ENCODE data around the gene STXBP6.

STXBP6 gene

DNA sequence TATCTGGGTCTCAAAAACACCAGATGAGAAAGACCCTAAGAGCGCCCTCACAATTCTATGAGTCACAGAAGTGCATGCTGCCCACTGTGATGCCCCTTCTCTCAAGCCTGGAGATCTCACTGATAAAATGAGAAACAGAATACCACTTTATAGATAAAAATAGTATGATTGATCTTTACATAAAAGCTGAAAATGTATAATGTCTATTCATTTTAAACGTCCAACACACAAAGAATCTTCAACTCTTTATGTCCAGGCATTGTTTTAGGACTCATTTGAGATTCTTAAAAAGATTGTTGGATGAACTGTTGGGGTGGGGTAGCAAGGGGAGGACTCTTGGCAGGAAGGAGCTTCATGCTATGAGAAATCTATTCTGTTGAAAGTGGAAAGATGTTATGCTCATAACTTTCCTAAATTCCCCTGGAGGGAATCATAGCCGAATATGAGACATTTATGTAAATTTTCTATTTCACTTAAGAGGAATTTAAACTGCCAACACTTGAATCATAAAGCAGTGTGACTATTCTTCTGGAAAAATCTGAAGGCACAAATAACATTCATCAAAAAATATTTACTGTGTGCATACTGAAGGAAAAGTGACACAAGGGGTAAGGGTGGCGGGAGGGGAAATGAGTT, 174.6 kb downstream of the STXBP6 start:
- intact Hi-C loops (cut with DNase I), result no loop called here
- DNase-seq, result no peak

DNA sequence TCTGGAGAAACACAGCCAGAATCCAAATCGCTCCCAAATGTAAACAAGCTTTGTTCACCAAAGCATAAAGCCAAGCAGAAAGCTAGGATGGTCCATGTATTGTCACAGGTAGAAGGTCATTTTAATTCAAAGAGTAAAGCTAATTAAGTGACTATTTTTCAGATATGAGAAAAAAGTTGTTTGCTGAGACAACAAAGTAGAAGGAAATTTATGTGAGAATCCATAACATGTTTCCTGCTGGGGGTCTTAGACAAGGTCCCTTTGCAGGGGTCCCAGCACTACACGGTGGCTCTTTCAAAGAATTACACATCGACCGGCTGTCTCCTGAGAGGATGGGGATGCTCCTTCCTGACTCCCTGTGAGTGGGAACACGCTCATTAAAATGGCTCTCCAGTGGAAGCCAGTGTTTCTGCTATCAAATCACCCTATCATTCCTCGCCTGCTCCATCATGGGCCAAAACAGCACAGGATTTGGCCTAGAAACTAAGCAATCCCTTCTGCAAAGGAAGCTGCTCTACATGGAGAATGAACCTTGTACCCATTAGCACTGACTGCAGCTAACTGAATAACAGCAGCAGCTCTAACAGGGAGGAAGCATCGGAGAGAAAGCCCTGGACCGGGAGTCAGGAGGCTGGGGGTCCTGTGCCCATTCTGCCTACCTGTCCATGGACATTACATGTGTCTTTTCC, 175.3 kb downstream of the STXBP6 start:
- no peak for DNase-seq
- intact Hi-C loops (cut with DNase I), result no loop called here

DNA sequence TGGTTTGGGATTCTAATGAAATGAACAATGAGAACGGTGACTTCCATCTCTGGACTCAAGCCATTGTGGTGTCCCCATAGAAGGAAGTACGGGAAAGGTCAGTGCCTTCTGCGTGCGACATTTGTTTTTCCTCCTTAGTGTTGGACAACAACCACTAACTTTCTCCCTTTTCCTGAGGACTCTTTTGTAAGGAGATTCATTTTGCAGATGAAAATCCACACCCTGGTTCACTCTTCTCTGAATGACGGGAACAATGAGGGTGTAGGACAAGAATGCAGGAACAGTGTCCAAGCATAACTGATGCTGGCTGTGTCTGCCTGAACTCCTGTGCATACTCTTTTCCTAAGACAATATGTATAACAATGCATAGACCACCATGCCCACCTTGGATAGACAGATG, 176.4 kb downstream of the STXBP6 start:
- intact Hi-C loops (cut with DNase I), result no loop called here
- DNase-seq, result no peak

GRCh38 chr14:24870949-24871701, 178.8 kb downstream of the STXBP6 start:
- intact Hi-C loops (cut with DNase I), result no loop called here
- no peak for DNase-seq

GRCh38 chr14:24868389-24868788, 181.6 kb downstream of the STXBP6 start:
- no peak for DNase-seq
- intact Hi-C loops (cut with DNase I), result no loop called here

- intact Hi-C loops (cut with DNase I), result no loop called here
These were observed 183.8 kb downstream of the STXBP6 start for GRCh38 chr14:24866067-24866639.

DNA sequence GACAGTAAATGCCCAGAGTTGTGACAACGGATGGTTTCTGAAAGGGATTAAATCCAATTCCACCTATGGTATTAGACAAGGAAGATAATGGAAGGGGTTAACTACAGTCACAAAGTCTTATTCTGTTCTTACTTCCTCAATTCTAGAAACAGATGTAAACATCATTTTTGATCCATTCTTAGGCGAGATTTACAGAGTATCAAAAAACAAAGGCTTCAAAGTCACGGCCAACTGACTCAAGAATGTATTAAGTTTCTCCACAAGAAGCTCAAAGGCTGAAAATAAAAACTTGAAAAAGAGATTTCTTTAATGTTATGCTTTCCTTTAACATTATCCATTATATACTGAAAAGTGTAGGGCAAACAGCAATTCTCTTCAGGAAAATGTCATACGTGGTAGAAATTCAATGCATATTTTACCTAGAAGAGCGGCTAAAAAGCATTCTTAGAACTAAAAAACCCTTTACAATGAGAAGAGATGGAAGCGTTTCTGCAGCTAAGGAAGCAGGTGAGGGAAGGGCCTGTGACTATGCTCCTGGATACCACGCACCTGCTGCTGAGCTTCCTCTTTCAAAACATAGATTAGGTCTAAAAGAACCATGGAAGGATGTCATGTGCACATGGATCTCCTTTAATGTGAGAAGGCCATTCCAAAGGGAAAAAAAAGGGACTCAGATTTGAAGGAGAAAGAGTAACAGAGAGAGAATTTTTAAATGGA, 185.8 kb downstream of the STXBP6 start:
- intact Hi-C loops (cut with DNase I), result no loop called here
- DNase-seq, result no peak

More at GRCh38 chr14:24866067-24866639, 183.8 kb downstream of the STXBP6 start:
- DNase-seq, result no peak

GRCh38 chr14:24861083-24861630, 188.8 kb downstream of the STXBP6 start:
- DNase-seq, result no peak
- intact Hi-C loops (cut with DNase I), result no loop called here

GRCh38 chr14:24859559-24859958, 190.4 kb downstream of the STXBP6 start:
- DNase-seq, result no peak
- intact Hi-C loops (cut with DNase I), result no loop called here

GRCh38 chr14:24858684-24859083, 191.3 kb downstream of the STXBP6 start:
- no peak for DNase-seq
- intact Hi-C loops (cut with DNase I), result no loop called here

- DNase-seq, result no peak
- intact Hi-C loops (cut with DNase I), result no loop called here
These were observed 191.9 kb downstream of the STXBP6 start for GRCh38 chr14:24858052-24858451.

DNA sequence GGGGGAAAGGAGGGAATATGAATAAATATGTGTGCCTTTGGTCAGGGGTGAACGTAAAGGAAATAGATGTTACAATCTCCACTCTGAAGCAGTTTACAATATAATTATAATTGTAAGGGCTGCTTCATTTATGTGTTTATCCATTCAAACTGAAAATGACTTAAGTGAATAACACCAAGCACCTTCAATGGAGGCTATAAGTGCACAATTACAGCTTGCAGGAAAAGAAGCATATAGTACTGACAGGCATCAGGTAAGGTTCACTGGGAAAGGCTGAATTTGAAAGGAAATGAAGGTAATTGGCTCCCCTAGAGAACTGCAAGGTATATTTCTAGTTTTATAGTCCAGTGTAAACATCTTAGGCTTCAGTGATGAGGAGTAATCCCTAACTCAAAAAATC, 192.7 kb downstream of the STXBP6 start:
- intact Hi-C loops (cut with DNase I), result no loop called here
- no peak for DNase-seq

GRCh38 chr14:24853446-24853845, 196.5 kb downstream of the STXBP6 start:
- intact Hi-C loops (cut with DNase I), result no loop called here

DNA sequence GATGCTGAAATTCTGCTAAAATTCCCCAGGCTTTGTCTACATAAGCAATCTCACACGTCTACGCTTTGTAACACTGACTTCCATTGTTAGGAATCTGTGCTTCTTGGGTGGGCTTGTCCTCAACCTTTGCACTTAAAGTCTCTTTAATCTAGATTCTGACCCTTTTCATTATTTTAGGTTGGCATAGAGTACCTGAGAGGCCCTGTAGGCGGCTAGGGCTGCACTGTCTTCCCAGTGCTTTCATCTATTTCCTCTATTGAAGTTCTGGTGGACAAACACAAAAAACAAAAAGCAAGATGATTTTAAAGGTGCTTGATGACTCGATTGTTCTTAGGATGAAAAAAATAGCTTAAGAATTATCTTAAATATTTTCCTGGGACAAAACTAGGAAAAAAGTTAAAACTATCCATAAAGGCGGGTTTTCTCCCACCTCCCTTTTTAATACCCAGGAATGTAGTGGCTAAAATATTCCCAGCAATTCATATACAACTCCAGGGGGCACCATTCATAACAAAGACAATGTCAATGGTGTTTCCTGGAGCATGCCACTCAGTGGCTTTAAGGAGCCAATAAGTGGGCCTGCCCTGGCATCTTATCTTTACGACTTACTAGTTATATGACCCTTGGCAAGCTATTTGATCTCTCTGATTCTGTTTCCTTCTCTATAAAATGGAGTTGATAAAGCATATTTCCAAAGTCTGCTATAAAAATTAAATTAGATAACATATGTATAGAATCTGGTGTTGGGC, 197.5 kb downstream of the STXBP6 start:
- intact Hi-C loops (cut with DNase I), result no loop called here
- DNase-seq, result no peak

More at GRCh38 chr14:24853446-24853845, 196.5 kb downstream of the STXBP6 start:
- no peak for DNase-seq

- intact Hi-C loops (cut with DNase I), result no loop called here
- DNase-seq, result no peak
These were observed 198.1 kb downstream of the STXBP6 start for GRCh38 chr14:24851837-24852236.

- intact Hi-C loops (cut with DNase I), result no loop called here
- DNase-seq, result no peak
These were observed 198.5 kb downstream of the STXBP6 start for GRCh38 chr14:24851406-24851805.

DNA sequence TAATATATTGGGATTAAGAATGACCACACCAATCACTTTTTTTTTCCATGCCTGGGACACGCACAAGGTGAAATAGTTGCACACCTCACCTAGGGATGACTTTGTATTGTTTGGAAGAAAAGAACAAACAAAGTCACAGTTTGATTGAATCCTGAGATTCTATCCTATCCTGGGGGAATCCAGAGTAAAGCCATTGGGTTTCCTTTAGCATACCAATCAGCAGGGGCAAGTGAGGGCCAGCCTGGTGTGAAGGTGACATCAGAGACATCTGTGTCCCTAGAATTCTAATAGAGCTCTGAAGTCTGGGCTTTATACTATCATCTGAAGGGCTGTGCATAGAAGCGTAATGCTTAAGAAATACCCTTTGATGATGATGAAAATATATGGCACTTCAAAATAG, 199.9 kb downstream of the STXBP6 start:
- intact Hi-C loops (cut with DNase I), result no loop called here
- no peak for DNase-seq

GRCh38 chr14:24849471-24849870, 200.5 kb downstream of the STXBP6 start:
- DNase-seq, result no peak
- intact Hi-C loops (cut with DNase I), result no loop called here

DNA sequence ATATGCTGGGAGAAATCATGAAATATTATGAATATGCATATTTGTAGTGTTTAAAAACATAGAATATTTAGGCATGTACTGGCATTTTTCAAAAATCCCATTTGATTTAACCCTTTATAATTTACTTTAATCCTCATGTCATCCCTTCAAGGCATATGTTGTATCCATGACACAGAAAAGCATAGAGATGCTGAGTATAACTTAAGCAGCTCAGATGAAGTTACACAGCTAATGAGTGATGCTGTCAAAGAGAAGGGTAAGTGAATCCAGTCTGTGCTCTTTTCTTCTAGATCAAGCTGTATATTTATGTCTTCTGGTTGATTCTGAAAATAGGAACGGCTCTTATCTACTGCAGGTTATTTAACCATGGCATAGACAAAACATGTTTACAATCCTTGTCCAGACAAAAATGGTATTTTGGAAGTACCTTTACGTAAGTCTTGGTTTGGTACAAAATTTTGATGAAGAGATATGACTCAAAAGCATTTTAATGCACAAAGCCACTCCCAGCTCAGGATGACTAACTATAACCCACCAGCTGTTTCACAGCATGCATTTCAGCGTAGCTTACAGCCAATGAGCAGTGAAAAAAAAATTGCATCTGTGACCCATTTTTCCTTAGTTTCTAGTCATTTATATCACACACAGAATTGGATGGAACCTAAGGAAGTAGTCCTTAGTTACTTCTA, 201.7 kb downstream of the STXBP6 start:
- intact Hi-C loops (cut with DNase I), result no loop called here
- DNase-seq, result peak in 1 of 10 donors; percentile 13
